HG02970 (cell line): ENCODE measurements around the gene PPARD.
A peak's percentile ranks its signal among the peaks of the same experiment; 100 is the strongest.

ENCODE experiments used
- ATAC-seq: cut with Tn5 transposase; IDR thresholded peaks from one replicate; pipeline ENCODE4 v1.9.1; 2021; ENCODE audit warnings: mild to moderate bottlenecking, moderate library complexity, moderate number of reproducible peaks; ENCODE audit not compliant: unreplicated experiment, low FRiP score

The PPARD gene

DNA sequence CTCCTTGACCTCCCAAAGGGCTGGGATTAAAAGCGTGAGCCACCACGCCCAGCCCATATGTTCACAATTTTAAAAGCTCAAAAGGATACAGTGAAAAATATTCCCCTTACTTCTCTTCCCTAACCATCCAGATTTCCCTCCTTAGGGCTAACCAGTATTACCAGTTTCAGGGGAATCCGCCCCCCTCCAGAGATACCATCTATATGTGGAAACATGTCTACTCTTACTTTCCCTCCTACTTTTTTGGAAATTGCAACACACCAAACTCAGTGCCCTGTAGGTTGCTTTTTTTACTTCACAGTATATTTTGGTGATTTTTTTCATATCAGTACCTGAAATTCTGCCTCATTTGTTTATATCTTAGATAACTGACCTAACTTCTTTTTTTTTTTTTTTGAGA, 118.9 kb downstream of the PPARD start:
- no peak for ATAC-seq

DNA sequence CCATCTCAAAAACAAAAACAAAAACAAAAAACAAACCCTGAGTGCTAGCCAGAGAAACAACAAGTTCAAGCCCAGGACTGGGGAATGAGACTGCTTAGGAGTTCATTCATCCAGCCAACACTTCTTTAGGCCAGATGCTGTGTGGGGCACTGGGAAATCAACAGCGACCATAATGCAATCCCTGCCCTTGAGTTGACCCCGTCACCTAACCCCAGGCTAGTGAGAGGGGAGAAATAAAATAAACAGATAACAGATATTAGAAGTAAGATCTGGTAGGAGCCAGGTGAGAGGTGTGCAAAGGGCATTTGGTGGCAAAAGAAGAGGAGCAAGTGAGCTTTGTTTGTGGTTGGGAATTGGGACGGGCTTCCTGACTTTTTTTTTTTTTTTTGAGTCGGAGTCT, 120.9 kb downstream of the PPARD start:
- ATAC-seq: no peak

DNA sequence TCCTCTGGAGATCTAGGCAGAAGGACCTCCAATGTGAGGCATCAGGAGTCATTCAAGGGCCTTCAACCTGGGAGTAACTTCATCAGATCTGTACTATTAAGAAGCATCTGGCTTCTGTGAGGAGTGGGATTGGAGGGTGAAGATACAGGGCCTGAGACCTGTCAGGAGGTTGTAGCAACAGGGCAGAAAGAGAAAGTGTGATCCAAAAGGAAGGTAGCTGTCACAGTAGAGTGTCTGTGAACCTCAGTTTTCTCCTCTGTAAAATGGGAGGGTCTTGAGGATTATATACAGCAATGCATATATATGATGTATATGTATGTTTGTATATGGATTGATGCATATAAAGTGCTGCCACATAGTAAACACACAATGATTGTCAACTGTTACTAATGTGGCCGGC, 123.3 kb downstream of the PPARD start:
- no peak for ATAC-seq

DNA sequence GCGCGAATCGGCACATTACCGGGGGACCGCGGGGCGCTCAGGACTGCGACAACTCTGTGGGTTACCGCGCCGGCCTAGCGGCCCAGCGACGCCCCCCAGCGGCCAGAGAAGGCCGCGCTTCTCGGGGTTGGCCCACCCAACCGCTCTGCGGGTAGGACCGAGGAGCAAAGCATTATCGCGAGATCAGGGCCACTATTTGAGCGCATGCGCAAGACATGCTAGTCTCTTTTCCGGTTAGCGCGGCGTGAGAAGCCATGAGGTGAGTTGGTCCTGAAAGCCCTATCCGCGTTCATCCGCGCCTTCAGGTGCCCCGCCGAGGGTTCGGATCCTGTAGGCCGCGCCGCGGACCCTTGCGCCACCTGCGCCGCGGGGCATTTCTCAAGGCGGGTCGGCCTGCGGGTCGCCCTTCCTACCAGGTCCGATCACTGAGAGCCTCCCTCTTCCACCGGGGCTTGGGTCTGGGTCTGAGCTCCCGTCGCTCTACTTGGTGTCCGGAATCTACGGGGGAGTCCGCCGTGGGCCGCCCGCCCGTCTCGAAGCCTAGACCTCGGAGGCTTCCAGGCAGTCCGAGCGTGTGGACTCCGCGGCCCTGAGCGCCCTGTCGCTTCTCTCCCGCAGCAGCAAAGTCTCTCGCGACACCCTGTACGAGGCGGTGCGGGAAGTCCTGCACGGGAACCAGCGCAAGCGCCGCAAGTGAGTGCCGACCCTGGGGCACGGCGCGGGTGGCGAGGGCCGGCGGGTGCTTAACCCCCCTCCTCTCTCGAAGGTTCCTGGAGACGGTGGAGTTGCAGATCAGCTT, 126.0 kb downstream of the PPARD start, which contains the start of gene RPL10A:
Gene RPL10A, plus strand, starts transcription at position 221 of the 799 bp plus-strand sequence. Its CDS starts 34 bp downstream, at position 255.
- peak; percentile 87 for ATAC-seq

DNA sequence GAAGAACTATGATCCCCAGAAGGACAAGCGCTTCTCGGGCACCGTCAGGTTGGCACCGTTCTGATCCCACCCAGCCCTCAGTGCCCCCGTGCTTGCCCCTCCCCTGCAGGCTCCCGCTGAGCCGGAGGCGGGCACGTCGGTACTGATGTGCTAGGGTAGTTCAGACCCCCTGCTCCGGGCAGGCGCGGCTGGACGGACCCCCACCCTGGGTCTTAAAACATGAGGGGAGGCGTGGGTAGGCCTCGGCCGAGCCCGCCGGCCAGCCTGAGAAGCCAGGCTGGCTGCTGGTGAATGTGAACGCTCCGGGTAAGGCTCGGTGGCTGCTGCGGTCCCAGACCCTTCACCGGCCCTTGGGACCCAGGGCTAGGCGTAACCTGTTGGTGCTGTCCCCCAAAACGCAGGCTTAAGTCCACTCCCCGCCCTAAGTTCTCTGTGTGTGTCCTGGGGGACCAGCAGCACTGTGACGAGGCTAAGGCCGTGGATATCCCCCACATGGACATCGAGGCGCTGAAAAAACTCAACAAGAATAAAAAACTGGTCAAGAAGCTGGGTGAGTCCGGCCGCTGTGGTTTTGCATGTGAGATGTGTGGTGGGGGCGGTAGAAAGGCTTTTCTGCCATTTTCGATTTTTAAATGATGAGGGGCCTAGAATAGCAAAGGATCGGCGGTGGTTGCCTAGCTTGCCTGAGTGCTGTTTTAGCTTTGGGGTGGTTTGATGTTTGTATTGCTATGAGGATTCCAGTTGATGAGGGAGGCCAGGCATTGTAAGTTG, 126.8 kb downstream of the PPARD start:
- ATAC-seq: peak; percentile 11

DNA sequence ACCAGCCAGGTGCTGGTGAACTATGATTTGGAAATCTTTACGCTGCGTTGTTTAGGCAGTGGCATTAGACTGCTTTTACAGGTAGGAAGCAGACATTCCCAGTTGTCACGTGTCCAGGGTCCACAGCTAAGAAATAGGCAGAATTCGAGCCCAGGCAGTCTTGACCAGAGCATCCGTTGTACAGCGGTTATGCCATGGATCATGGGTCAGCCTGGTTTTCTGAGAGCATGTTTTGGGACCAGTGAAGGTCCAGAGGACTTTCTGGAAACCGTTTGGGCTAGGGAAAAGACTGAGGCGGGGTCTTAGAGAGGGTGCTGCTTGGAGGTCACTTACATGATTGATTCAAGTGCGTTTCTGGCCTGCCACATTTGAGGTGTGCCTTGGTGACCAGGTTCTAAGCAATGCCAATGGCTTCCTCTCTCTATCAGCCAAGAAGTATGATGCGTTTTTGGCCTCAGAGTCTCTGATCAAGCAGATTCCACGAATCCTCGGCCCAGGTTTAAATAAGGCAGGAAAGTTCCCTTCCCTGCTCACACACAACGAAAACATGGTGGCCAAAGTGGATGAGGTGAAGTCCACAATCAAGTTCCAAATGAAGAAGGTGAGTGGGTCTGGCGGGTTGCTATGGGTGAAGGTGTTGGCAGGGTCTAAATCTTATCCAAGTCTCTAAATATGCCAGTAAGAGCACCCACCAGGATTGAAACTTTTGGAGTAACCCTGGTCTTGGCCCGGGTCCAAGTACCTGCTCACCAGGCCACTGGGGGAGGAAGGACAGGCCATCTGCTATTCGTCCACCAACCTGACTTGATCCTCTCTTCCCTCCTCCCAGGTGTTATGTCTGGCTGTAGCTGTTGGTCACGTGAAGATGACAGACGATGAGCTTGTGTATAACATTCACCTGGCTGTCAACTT, 127.6 kb downstream of the PPARD start:
- ATAC-seq: no peak

DNA sequence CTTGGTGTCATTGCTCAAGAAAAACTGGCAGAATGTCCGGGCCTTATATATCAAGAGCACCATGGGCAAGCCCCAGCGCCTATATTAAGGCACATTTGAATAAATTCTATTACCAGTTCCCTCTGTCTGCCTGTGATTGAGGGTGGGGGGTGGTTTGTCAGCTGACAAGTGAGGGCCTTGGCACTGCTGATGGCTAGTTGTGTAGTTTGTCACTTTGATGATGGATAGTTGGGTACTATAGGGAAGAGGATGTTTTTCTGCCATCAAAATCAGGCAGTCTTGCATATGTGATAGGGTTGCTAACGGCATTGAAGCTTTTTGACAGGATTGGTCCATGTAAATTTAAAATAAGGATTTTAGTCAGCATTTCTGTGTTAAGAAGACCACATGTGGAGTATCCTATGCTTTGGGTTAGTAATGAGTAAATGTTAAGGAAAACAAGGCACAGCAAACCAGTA, 128.3 kb downstream of the PPARD start:
- ATAC-seq: no peak

DNA sequence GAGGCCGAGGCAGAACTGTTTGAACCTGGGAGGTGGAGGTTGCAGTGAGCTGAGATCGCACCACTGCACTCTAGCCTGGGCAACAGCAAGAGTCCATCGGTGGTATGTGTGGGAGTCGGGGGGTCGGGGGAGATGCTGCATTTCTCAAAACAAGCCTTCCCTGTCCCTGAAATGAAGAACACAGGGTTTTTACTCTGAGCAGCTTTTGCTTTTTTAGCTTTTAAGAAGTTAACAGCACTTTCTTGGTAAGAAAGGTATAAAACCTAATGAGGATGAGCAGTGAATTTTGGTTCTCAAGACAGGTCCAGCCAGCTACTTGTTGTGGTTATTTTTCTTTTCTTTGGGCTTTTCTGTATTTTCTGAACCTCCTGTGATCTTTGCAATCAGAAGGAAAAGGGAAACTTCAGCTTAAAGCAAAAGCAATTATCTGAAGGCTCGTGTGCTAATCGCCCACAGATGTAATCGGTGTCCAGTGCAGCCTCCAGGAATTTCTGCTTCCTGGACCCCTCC, 129.5 kb downstream of the PPARD start:
- no peak for ATAC-seq

DNA sequence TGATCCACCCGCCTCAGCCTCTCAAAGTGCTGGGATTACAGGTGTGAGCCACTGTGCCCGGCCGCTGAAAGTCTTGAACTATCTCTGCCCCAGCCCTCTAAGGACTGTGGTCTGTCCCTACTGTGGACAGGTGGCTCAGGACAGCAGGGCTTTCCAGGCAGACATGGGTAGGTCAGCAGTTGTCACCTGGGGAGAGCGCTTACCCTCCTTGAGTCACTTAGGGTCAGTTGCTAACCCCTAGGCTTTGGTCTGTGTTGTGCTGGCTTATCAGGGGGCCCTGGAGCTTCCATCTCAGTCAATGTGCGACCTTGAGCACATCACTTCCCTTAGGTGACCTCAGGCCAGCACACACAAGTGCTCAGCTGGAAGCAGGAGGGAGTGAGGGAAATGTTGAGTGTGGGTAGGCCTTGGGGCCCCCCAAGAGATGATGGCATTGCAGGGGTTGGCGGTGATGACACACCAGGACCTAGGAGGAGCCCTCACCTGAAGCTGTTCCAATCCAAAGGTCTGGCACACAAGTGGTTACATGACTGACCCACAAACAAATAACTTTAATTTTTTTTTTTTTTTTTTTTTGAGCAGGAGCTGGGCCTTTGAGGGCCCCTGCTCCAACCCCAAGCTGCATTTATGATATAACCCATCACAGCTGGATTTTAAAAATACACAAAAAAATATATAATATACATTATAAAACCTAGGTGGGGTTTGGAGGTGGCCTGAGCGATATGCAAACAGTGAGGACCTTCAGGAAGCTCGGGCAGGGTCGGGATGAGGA, 130.9 kb downstream of the PPARD start:
- no peak for ATAC-seq

DNA sequence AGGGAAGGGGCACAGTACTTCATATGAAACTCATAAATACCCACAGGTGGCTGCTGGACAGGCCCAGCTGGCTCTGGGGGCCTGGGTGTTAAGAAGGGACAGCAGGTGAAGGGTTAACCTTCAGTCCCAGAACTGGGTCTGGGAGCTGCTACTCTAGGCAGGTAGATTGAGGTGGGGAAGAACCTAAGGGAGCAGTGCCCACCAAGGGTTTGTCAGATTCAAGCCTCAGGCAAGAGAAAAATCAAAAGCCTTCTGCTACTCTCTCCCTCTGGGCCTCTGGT, 131.4 kb downstream of the PPARD start:
- ATAC-seq: no peak

DNA sequence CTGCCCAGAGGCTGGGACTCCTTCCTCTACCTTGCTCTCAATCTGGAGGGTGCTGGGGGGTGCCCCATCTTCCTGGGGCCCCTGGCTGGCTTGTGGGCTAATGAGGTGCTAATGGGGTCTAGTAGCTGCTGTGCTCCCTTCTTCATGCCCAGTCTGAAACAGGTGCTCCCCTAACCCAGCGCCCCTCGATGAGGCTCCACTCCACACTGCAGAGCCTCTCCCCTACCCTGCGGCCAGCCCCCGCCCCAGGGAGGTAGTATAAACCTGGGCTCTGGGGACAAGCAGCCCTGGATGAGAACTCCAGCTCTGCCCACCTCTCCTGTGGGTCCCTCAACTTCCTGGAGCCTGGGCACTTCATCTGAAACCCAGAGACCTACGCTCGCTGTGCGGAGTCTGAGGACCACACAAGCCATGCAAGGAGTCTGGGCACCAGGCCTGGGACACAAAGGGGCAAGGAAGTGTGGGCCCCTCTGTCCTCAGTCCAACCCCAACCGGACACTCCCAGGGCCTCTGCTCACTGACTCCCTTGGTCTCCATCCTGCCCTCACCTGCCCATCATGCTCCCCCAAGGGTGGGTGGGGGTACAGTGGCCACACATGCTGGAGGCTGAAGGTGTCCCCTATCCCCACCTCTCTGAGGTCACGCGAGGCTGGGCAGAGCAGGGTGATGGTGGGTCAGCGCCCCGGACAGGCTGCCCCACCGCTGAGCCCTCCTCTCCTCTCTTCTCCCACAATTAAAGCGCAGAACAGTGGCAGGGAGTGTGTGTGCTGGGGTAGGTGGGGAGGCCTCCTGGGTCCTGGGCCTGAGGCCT, 132.0 kb downstream of the PPARD start:
- no peak for ATAC-seq

DNA sequence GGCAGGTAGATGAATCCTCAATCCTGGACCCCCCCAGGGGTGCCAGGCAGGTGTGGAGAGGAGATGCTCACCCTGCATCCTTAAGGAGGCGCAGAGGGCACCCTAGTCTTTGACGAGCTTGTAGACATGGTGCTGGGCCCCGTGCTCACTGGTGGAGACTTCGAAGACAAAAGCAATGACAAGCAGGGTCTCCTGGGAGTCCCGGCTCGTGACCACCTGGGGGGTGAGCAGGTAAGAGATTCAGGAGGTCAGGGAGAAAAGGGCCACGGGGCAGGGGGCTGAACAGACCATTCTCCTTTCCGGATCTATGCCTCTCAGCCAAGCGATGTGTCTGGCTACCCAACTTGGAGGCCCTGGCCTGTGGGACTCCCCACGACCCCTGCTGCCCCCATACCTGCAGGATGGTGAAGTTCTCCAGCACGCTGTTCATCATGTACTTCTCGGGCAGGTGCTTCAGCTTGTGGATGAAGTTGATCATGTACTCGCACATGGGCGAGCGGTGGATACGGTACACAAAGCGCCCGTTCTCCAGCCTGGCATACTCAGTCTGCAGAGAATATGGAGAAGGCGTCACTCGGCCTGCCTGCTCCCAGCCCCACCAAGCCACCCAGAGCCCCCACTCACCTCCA, 132.7 kb downstream of the PPARD start:
- ATAC-seq: no peak

DNA sequence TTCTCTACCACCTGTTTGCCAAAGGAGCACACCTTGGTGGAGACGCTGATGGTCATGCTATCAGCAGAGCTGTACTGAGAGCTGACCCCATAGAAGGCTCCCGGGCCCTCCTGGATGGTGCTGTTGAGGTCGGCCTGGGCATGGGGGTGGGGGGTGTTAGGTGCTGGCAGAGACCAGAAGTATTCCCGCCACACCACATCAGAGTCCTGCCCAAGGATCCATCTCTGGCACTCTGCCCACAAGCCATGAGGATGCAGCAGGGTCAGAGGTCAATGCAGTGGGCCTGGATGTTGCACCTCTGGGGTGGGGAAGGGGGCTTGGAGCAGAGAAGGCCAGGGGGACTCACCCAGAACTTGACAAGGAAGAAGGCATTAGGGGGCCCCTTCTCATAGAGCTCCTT, 133.2 kb downstream of the PPARD start:
- ATAC-seq: no peak

DNA sequence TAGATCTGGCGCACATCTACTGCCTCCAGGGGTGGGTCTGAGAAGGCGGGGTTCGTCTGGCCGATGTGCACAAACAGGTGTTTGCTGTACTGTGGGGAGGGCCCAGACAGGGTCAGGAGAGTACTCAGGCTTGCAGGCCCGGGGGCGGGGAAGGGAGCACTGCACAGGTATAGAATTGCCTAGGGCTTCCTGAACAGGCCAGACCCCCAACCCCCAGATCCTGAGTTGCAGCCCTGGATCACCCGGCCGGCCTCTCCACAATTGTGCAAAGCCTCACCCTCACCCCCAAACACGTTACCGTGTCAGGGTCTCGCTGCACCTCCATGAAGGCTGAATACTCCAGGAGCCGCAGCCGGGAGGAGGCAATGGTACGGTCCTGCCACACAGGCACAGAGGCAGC, 133.6 kb downstream of the PPARD start:
- no peak for ATAC-seq

DNA sequence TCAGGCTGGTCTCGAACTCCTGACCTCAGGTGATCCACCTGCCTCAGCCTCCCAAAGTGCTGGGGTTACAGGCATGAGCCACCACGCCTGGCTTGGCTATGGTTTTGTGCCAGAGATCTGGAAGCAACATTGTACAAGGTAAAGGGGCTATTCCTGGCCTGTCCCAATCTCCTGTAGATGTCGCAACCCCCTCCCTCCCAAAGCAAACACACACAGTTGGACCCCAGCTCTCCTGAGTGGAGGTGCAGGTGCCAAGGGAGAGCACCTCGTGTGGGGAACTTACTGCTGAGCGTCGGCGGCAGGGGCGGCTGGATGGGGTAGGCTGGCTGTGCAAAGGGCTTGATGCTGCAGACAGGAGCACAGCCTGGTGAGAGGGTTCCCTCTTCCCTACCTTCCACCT, 134.7 kb downstream of the PPARD start:
- ATAC-seq: no peak
